NCI-H524 (cell line): ENCODE measurements around the gene CABCOCO1.

Experiments used
- DNase-seq, 2 experiments: peaks; one replicate each; lab custom pipeline; 2025; lab: John Stamatoyannopoulos, UW

CABCOCO1 gene, protein sequence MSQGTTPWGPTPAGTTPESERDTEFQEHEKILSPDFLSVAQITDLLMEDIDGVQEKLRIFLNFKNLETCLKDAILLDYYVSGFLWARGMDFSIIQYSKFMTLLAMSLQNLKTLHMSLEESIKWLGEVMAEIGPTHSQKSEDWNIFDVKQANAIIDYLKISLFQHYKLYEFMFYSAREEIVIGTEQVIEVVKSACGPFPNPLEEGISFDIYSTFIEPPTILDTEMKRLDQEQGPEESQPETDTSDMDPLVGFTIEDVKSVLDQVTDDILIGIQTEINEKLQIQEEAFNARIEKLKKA

GRCh38 chr10:61662794-61663259 lies at the start of gene CABCOCO1:
CABCOCO1 (plus strand) TSS chr10:61662929; CDS start chr10:61662973, 44 bp downstream.
- DNase-seq = peak; percentile 38 to 58

- no peak for DNase-seq
These were observed 49.1 kb upstream of the CABCOCO1 start for GRCh38 chr10:61613665-61614064.

- no peak for DNase-seq
These were observed 46.1 kb upstream of the CABCOCO1 start for GRCh38 chr10:61616611-61617010.

DNA sequence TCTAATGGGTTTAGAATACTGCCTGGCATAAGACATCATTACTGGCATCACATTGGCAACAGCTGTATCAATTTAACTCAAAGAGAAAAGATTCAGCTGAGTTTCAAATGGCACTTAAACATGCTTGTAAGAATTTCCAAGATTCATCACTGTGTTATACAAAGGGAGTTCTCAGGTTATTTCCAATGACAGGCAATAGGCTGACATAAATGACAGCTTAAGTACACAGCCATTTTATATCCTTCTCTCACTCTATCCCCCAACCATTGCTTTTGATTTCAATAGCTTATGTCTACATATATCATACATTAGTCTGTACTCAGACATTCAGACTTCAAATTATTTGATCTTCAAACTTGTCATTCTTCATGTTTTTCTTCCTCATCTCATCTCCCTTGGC lies 45.5 kb upstream of the CABCOCO1 start:
- no peak for DNase-seq

GRCh38 chr10:61617586-61617985 lies 45.1 kb upstream of the CABCOCO1 start:
- no peak for DNase-seq

GRCh38 chr10:61618388-61618961 lies 44.3 kb upstream of the CABCOCO1 start:
- DNase-seq = no peak

- no peak for DNase-seq
These were observed 42.2 kb upstream of the CABCOCO1 start for GRCh38 chr10:61620506-61620905.

GRCh38 chr10:61621605-61622051 lies 41.1 kb upstream of the CABCOCO1 start:
- no peak for DNase-seq

DNA sequence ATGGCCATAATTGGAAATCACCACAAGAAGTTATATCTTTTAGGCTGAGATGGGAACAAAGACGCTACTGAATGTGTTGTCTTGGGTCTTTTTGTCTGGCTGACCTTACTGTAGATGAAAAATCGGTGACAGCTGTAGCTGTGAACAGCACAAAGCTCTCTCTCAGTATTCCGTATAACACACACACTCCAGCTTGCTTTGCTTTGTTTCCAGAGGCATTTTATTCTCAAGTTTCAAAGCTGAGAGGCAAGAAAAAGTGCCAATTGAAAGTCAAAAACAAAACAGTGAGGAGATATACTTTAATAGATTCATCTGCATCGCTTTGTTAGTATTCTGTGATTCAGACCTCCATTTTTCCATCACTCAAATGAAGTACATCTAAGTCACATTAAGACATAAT lies 39.6 kb upstream of the CABCOCO1 start:
- no peak for DNase-seq

DNA sequence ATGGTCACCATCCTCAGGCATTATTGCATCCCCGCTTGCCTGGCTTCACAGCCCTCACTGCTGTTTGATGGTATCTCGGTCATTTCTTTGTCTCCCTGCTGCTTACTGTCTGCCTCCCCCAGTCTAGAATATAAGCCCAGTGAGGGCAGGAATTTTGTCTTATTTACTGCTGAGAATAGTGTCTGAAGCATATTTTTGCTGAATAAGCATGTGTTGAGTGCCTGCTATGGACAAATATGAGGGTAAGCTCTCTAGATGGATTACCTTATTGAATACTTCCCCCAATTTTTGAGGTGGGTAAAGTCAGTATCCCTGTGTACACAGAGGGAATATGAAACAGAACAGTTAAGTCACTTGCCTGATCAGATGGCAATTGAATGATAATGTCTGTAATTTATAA lies 36.5 kb upstream of the CABCOCO1 start:
- no peak for DNase-seq

DNA sequence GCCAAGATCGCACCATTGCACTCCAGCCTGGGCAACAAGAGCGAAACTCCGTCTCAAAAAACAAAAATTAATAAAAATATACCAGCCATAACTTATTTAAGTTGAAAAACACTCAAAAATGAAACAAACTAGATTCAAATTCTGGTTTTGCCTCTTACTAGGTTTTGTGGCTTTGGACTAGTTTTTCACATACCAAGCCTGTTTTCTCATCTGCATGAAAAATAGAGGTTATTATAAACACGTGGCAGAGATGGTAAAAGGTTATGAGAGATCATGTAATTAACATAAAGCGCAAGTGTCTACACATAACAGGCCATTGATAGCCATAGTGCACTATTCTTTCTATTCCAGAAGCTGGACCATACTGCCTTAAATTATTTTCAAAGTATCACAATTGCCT lies 35.5 kb upstream of the CABCOCO1 start:
- DNase-seq = no peak

DNA sequence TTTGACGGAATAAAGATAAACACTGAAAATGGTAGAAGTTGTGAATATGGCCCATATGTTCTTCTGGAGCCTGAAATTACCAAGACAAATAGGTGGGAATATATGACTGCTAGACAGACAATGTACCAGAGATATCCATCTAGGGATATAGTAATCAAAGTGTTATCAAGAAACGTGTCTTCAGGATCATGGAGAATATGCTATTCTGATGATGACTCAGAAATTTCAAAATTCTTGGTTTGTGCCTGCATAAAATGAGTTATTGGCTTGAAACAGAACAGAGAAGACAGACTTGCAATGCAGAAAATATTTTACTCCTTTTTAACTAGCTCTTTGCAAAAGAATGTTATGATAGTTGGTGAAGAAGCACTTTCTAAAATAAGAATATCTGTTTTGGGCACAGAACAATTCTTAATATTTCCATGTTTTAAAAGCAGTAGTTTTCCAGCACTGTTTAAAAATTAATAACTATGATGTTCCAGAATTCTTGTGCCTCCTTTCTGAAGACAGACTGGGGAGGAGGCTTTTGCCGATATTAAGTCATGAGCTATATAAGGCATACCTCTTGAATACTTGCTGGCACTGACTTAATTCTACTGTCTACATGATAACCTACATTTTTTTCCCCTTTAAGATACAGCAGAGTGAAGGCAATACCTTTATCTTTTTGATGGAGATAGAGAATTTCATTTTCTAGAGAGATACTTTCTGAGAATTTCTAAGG lies 34.4 kb upstream of the CABCOCO1 start:
- no peak for DNase-seq

- no peak for DNase-seq
These were observed 33.7 kb upstream of the CABCOCO1 start for GRCh38 chr10:61628875-61629513.

- no peak for DNase-seq
These were observed 33.2 kb upstream of the CABCOCO1 start for GRCh38 chr10:61629576-61629975.

DNA sequence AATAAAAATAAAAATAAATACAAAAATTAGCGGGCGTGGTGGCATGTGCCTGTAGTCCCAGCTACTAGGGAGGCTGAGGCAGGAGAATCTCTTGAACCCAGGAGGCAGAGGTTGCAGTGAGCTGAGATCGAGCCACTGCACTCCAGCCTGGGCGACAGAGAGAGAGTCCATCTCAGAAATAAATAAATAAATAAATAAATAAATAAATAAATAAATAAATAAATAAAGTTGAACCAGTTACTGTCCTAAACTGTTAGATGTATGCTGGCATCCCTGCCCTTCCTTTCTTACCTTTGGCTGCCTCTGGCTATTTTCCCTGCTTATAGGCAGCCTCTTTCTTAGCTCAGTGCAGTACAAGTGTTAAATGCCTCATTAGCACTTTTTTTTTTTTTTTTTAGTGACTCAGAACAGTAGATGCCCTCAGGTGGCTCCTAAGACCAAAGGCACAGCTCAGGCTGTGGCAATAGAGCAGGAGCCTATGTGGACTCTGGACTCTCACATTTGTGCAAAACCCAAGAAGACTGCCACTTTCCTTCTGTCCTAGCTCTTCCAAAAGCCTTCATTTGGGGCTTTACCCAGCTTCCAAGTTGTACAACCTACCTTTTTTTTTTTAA lies 30.6 kb upstream of the CABCOCO1 start:
- no peak for DNase-seq

DNA sequence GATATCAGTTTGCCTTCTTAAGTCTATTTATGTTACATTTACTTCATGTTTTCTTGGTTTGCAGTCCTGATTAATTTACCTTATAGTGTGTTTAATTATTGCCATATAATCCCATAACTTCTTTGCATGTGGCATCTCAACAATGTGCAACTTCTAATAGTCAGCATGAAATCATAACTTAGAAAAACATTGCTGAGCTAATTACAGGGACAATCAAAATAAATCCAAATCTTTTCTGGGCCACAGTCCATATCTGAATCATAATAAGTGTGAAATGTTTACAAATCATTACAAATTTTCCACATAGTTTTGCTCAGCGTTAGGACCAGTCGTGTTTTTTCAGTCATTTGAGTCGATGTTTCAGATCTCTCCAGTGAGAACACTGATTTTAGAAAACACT lies 29.1 kb upstream of the CABCOCO1 start:
- no peak for DNase-seq

DNA sequence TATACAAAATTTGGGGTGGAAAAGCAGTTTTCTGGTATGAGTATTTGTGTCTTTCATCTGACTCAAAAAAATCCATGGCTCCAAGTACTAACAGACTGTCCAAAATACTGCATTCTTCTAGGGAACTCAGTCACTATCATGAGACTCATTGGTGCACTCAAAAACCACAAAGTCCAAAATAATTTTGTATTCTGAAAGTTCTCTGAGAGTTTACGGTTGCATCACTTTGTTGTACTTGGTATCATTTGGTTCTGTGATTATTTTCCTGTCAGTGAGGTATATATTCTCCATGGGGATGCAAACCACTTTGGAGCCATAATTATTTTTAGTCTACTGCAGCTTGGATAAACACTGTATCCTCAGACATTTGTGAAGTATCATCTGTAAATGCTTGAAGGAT lies 28.0 kb upstream of the CABCOCO1 start:
- no peak for DNase-seq

- no peak for DNase-seq
These were observed 27.3 kb upstream of the CABCOCO1 start for GRCh38 chr10:61635471-61635870.

DNA sequence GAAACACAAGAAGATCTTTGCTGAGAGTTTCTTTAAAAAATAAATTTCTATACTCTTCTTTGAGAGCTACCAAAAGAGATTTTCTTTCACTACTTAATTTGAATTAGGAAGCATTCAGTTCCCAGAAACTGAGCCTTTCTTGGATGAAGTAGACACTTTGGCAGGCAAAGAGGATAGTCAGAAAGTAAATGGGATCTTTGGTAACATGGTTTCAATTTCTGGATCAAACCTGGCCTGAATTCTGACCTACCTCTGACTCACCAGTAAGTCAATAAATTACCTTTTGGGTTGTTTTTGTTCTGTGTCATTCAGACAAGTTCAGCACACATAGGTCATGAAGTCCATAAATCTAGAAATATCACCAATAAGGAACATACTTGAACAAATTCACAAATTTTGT lies 26.8 kb upstream of the CABCOCO1 start:
- DNase-seq = no peak

- no peak for DNase-seq
These were observed 22.8 kb upstream of the CABCOCO1 start for GRCh38 chr10:61639952-61640351.

GRCh38 chr10:61640856-61641255 lies 21.9 kb upstream of the CABCOCO1 start:
- no peak for DNase-seq

GRCh38 chr10:61642150-61642571 lies 20.6 kb upstream of the CABCOCO1 start:
- no peak for DNase-seq
